Measurements from ENCODE around the gene OPCML. TPM values are rescaled to one million over a fixed set of nuclear protein-coding genes. Genes with fewer than 3 reads are reported as not detected.

The OPCML gene
- total and polyA plus RNA-seq, 9 donors: 0.59 to 3.5 (median 1.5) TPM

GRCh38 chr11:133115099-133115498, 417.2 kb downstream of the OPCML start:
- DNase-seq: no peak
- H3K4me3 ChIP-seq (ENCODE audit: low read length): no peak overlapping the region
- H3K36me3 ChIP-seq (ENCODE audit: control insufficient read depth, insufficient read depth, low read length): no peaks in the 10 kb centered on the region
- H3K27ac ChIP-seq (ENCODE audit: low read length): no peak overlapping the region
- H3K9me3 ChIP-seq (replicated peaks; ENCODE audit: control insufficient read depth, low read depth, low read length): no peaks in the 10 kb centered on the region
- H3K4me1 ChIP-seq (ENCODE audit: control insufficient read depth, insufficient read depth, low read length): no peaks in the 10 kb centered on the region
- WGBS (ENCODE audit: insufficient coverage): 88% methylated on average over 3 of the region's 7 CpGs
- H3K27me3 ChIP-seq (ENCODE audit: control insufficient read depth, insufficient read depth, low read length): no peaks in the 10 kb centered on the region

- DNase-seq: no peak
- H3K27me3 ChIP-seq (ENCODE audit: control insufficient read depth, insufficient read depth, low read length): no peaks in the 10 kb centered on the region
- H3K36me3 ChIP-seq (ENCODE audit: control insufficient read depth, insufficient read depth, low read length): no peaks in the 10 kb centered on the region
- H3K4me3 ChIP-seq (ENCODE audit: low read length): no peak overlapping the region
- H3K9me3 ChIP-seq (replicated peaks; ENCODE audit: control insufficient read depth, low read depth, low read length): no peaks in the 10 kb centered on the region
- 86% methylated on average over 1 of the region's 3 CpGs for WGBS (ENCODE audit: insufficient coverage)
- H3K27ac ChIP-seq (ENCODE audit: low read length): no peak overlapping the region
- H3K4me1 ChIP-seq (ENCODE audit: control insufficient read depth, insufficient read depth, low read length): no peaks in the 10 kb centered on the region
Observed at GRCh38 chr11:133107763-133108162, 424.5 kb downstream of the OPCML start.

GRCh38 chr11:133107136-133107535, 425.2 kb downstream of the OPCML start:
- no peak overlapping the region for H3K4me3 ChIP-seq (ENCODE audit: low read length)
- no peak overlapping the region for H3K27ac ChIP-seq (ENCODE audit: low read length)
- H3K27me3 ChIP-seq (ENCODE audit: control insufficient read depth, insufficient read depth, low read length): no peaks in the 10 kb centered on the region
- H3K4me1 ChIP-seq (ENCODE audit: control insufficient read depth, insufficient read depth, low read length): no peaks in the 10 kb centered on the region
- DNase-seq: no peak
- H3K9me3 ChIP-seq (replicated peaks; ENCODE audit: control insufficient read depth, low read depth, low read length): no peaks in the 10 kb centered on the region
- 70% methylated on average over 2 of the region's 4 CpGs for WGBS (ENCODE audit: insufficient coverage)
- no peaks in the 10 kb centered on the region for H3K36me3 ChIP-seq (ENCODE audit: control insufficient read depth, insufficient read depth, low read length)

GRCh38 chr11:133106417-133106816, 425.9 kb downstream of the OPCML start:
- no CpG with 5 or more reads among the region's 1 CpG for WGBS (ENCODE audit: insufficient coverage)
- no peaks in the 10 kb centered on the region for H3K9me3 ChIP-seq (replicated peaks; ENCODE audit: control insufficient read depth, low read depth, low read length)
- H3K36me3 ChIP-seq (ENCODE audit: control insufficient read depth, insufficient read depth, low read length): no peaks in the 10 kb centered on the region
- H3K27me3 ChIP-seq (ENCODE audit: control insufficient read depth, insufficient read depth, low read length): no peaks in the 10 kb centered on the region
- no peaks in the 10 kb centered on the region for H3K4me1 ChIP-seq (ENCODE audit: control insufficient read depth, insufficient read depth, low read length)
- DNase-seq: no peak
- H3K4me3 ChIP-seq (ENCODE audit: low read length): no peak overlapping the region
- H3K27ac ChIP-seq (ENCODE audit: low read length): no peak overlapping the region

GRCh38 chr11:133104009-133104744, 428.1 kb downstream of the OPCML start:
- no peak overlapping the region for H3K4me3 ChIP-seq (ENCODE audit: low read length)
- H3K36me3 ChIP-seq (ENCODE audit: control insufficient read depth, insufficient read depth, low read length): no peaks in the 10 kb centered on the region

GRCh38 chr11:133096981-133097380, 435.3 kb downstream of the OPCML start:
- H3K27me3 ChIP-seq (ENCODE audit: control insufficient read depth, insufficient read depth, low read length): no peaks in the 10 kb centered on the region
- no CpG with 5 or more reads among the region's 5 CpGs for WGBS (ENCODE audit: insufficient coverage)
- no peak overlapping the region for H3K27ac ChIP-seq (ENCODE audit: low read length)
- no peaks in the 10 kb centered on the region for H3K36me3 ChIP-seq (ENCODE audit: control insufficient read depth, insufficient read depth, low read length)
- H3K9me3 ChIP-seq (replicated peaks; ENCODE audit: control insufficient read depth, low read depth, low read length): no peaks in the 10 kb centered on the region
- DNase-seq: no peak
- no peak overlapping the region for H3K4me3 ChIP-seq (ENCODE audit: low read length)
- no peaks in the 10 kb centered on the region for H3K4me1 ChIP-seq (ENCODE audit: control insufficient read depth, insufficient read depth, low read length)

More at GRCh38 chr11:133104009-133104744, 428.1 kb downstream of the OPCML start:
- Histone ChIP-seq H3K4me1 (ENCODE audit: control insufficient read depth, insufficient read depth, low read length) (no peaks in the 10 kb centered on the region), H3K27me3 (ENCODE audit: control insufficient read depth, insufficient read depth, low read length) (no peaks in the 10 kb centered on the region), H3K9me3 (replicated peaks; ENCODE audit: control insufficient read depth, low read depth, low read length) (no peaks in the 10 kb centered on the region), H3K27ac (ENCODE audit: low read length) (no peak overlapping the region)
- 100% methylated on average over 1 of the region's 4 CpGs for WGBS (ENCODE audit: insufficient coverage)
- no peak for DNase-seq

GRCh38 chr11:133086518-133086917, 445.8 kb downstream of the OPCML start:
- H3K27me3 ChIP-seq (ENCODE audit: control insufficient read depth, insufficient read depth, low read length): peaks cover 21% of the 10 kb centered on the region
- H3K27ac ChIP-seq (ENCODE audit: low read length): no peak overlapping the region
- H3K4me3 ChIP-seq (ENCODE audit: low read length): no peak overlapping the region
- no peaks in the 10 kb centered on the region for H3K36me3 ChIP-seq (ENCODE audit: control insufficient read depth, insufficient read depth, low read length)
- no CpG with 5 or more reads among the region's 5 CpGs for WGBS (ENCODE audit: insufficient coverage)
- H3K4me1 ChIP-seq (ENCODE audit: control insufficient read depth, insufficient read depth, low read length): peaks cover 5% of the 10 kb centered on the region
- DNase-seq: no peak
- no peaks in the 10 kb centered on the region for H3K9me3 ChIP-seq (replicated peaks; ENCODE audit: control insufficient read depth, low read depth, low read length)

GRCh38 chr11:133082841-133083488, 449.3 kb downstream of the OPCML start:
- under 1% methylated on average over 71 of the region's 71 CpGs for WGBS (ENCODE audit: insufficient coverage)
- Histone ChIP-seq H3K27me3 (ENCODE audit: control insufficient read depth, insufficient read depth, low read length) (peaks cover 44% of the 10 kb centered on the region), H3K4me1 (ENCODE audit: control insufficient read depth, insufficient read depth, low read length) (peaks cover 5% of the 10 kb centered on the region), H3K9me3 (replicated peaks; ENCODE audit: control insufficient read depth, low read depth, low read length) (no peaks in the 10 kb centered on the region), H3K27ac (ENCODE audit: low read length) (no peak overlapping the region), H3K4me3 (ENCODE audit: low read length) (peak overlapping the region; percentile 38), H3K36me3 (ENCODE audit: control insufficient read depth, insufficient read depth, low read length) (no peaks in the 10 kb centered on the region)
- DNase-seq: peak; percentile 63

GRCh38 chr11:133082453-133082781, 449.9 kb downstream of the OPCML start:
- H3K36me3 ChIP-seq (ENCODE audit: control insufficient read depth, insufficient read depth, low read length): no peaks in the 10 kb centered on the region
- H3K27ac ChIP-seq (ENCODE audit: low read length): no peak overlapping the region
- peak; percentile 37 for DNase-seq
- no peaks in the 10 kb centered on the region for H3K9me3 ChIP-seq (replicated peaks; ENCODE audit: control insufficient read depth, low read depth, low read length)
- WGBS (ENCODE audit: insufficient coverage): 6% methylated on average over 19 of the region's 23 CpGs
- H3K4me3 ChIP-seq (ENCODE audit: low read length): no peak overlapping the region
- peaks cover 5% of the 10 kb centered on the region for H3K4me1 ChIP-seq (ENCODE audit: control insufficient read depth, insufficient read depth, low read length)
- H3K27me3 ChIP-seq (ENCODE audit: control insufficient read depth, insufficient read depth, low read length): peaks cover 45% of the 10 kb centered on the region

- no peaks in the 10 kb centered on the region for H3K9me3 ChIP-seq (replicated peaks; ENCODE audit: control insufficient read depth, low read depth, low read length)
- no peak overlapping the region for H3K27ac ChIP-seq (ENCODE audit: low read length)
- peaks cover 48% of the 10 kb centered on the region for H3K27me3 ChIP-seq (ENCODE audit: control insufficient read depth, insufficient read depth, low read length)
- no peaks in the 10 kb centered on the region for H3K36me3 ChIP-seq (ENCODE audit: control insufficient read depth, insufficient read depth, low read length)
- peaks cover 5% of the 10 kb centered on the region for H3K4me1 ChIP-seq (ENCODE audit: control insufficient read depth, insufficient read depth, low read length)
- WGBS (ENCODE audit: insufficient coverage): 54% methylated on average over 37 of the region's 43 CpGs
- DNase-seq: no peak
- H3K4me3 ChIP-seq (ENCODE audit: low read length): no peak overlapping the region
Observed at GRCh38 chr11:133081730-133082452, 450.4 kb downstream of the OPCML start.

Measured in muscle of leg (tissue), 11 donors.